Neural cell (in vitro differentiated cells): Measurements from ENCODE around the gene ABHD17C.

Experiments
- EZH2 ChIP-seq: fragments of 200-600, 300-800 bp; shearing (Covaris generic), sonication (generic); IDR thresholded peaks from 2 replicates; pipeline ENCODE4 v1.6.1; 2014; ENCODE audit warnings: antibody characterized with exemption, low read length, borderline replicate concordance, mild to moderate bottlenecking; ENCODE audit not compliant: insufficient read depth, poor library complexity, severe bottlenecking
- TF ChIP-seq, protein P1 (sequence below): fragments of 450-650 bp; IDR thresholded peaks from 2 replicates; pipeline ENCODE4 v1.5.1; 2014; ENCODE audit warnings: antibody characterized with exemption, mild to moderate bottlenecking, moderate library complexity; ENCODE audit not compliant: poor library complexity, severe bottlenecking

GRCh38 chr15:80685628-80686027 is 9.5 kb upstream of the ABHD17C start:
- TF ChIP-seq, protein P1, sequence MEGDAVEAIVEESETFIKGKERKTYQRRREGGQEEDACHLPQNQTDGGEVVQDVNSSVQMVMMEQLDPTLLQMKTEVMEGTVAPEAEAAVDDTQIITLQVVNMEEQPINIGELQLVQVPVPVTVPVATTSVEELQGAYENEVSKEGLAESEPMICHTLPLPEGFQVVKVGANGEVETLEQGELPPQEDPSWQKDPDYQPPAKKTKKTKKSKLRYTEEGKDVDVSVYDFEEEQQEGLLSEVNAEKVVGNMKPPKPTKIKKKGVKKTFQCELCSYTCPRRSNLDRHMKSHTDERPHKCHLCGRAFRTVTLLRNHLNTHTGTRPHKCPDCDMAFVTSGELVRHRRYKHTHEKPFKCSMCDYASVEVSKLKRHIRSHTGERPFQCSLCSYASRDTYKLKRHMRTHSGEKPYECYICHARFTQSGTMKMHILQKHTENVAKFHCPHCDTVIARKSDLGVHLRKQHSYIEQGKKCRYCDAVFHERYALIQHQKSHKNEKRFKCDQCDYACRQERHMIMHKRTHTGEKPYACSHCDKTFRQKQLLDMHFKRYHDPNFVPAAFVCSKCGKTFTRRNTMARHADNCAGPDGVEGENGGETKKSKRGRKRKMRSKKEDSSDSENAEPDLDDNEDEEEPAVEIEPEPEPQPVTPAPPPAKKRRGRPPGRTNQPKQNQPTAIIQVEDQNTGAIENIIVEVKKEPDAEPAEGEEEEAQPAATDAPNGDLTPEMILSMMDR, result no peak
- TF ChIP-seq EZH2, result no peak
